Neural cell (in vitro differentiated cells): Measurements from ENCODE around the gene WASHC4.

Experiments
- CTCF ChIP-seq: fragments of 450-650 bp; IDR thresholded peaks from 2 replicates; pipeline ENCODE4 v1.5.1; 2014; ENCODE audit warnings: antibody characterized with exemption, mild to moderate bottlenecking, moderate library complexity; ENCODE audit not compliant: poor library complexity, severe bottlenecking
- EP300 ChIP-seq: fragments of 450-650 bp; conservative IDR thresholded peaks from 2 replicates; pipeline ENCODE4 v1.6.1; 2014; ENCODE audit warnings: antibody characterized with exemption, mild to moderate bottlenecking, moderate library complexity; ENCODE audit not compliant: poor library complexity, severe bottlenecking
- EZH2 ChIP-seq: fragments of 200-600, 300-800 bp; shearing (Covaris generic), sonication (generic); IDR thresholded peaks from 2 replicates; pipeline ENCODE4 v1.6.1; 2014; ENCODE audit warnings: antibody characterized with exemption, low read length, borderline replicate concordance, mild to moderate bottlenecking; ENCODE audit not compliant: insufficient read depth, poor library complexity, severe bottlenecking

GRCh38 chr12:105200385-105200784 is 92.9 kb downstream of the WASHC4 start:
- TF ChIP-seq EZH2 (no peak), CTCF (no peak), EP300 (no peak)
